Astrocyte of the cerebellum (primary cell): Measurements from ENCODE around the gene ADAMTS18.

Experiments used
- DNase-seq: peaks from one replicate; pipeline ENCODE4 v3.0.0-alpha.2; 2011; ENCODE audit warnings: low read depth
- H3K4me3 ChIP-seq: 2 replicates; pipeline ENCODE4 v1.5.1; 2011; ENCODE audit warnings: mild to moderate bottlenecking, low read depth, low read length, moderate library complexity
- in situ Hi-C: cut with HindIII; loops from 2 replicates; pipeline ENCODE4 v1.10.0; 2017; ENCODE audit warnings: low sequenced_read_pairs
- TF ChIP-seq, protein P1 (sequence below): IDR thresholded peaks from 2 replicates; pipeline ENCODE4 v1.5.1; 2012; ENCODE audit warnings: low read length, low read depth, moderate library complexity, mild to moderate bottlenecking; ENCODE audit errors: missing control alignments

Gene ADAMTS18

DNA sequence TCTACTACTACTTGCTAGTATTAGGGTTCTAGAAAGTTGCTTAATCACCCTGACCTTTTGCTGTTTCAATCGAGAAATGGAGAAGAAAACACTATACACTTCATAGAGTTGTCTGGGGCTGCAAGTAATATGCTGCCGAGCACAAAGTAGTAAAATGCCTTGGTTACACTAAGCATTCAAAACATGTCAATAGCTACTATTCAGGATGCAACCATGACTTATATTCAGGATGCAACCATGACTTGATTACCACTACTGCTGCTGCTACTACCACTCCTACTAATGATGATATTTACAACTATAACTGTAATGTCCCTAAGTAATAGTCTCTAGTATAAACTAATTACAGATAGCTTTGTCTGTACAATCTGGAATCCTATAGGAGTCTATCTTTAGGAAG is 35.3 kb downstream of the ADAMTS18 start:
- TF ChIP-seq, protein P1, sequence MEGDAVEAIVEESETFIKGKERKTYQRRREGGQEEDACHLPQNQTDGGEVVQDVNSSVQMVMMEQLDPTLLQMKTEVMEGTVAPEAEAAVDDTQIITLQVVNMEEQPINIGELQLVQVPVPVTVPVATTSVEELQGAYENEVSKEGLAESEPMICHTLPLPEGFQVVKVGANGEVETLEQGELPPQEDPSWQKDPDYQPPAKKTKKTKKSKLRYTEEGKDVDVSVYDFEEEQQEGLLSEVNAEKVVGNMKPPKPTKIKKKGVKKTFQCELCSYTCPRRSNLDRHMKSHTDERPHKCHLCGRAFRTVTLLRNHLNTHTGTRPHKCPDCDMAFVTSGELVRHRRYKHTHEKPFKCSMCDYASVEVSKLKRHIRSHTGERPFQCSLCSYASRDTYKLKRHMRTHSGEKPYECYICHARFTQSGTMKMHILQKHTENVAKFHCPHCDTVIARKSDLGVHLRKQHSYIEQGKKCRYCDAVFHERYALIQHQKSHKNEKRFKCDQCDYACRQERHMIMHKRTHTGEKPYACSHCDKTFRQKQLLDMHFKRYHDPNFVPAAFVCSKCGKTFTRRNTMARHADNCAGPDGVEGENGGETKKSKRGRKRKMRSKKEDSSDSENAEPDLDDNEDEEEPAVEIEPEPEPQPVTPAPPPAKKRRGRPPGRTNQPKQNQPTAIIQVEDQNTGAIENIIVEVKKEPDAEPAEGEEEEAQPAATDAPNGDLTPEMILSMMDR: no peak
- in situ Hi-C loops: no loop called here
- no peak overlapping the region for H3K4me3 ChIP-seq
- no peak for DNase-seq

DNA sequence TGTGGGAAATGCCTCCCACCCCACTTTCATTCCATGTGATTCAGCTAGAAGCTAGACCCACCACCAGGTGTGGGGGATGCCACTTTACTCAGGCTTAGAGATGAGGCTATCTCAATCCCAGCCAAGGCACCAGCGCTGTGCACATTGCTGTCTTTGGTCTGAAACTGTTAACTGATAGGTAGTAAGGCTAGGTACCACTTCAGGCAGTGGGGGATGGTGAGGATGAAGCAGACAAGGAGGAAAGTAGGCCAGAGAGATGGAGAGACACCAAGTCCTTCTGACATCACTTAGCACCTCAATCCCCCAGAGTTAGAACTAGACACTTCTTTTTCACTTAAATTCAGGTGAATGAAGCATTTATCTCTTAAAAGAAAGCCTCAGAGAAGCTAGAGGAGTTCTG is 35.8 kb downstream of the ADAMTS18 start:
- in situ Hi-C loops: no loop called here

DNA sequence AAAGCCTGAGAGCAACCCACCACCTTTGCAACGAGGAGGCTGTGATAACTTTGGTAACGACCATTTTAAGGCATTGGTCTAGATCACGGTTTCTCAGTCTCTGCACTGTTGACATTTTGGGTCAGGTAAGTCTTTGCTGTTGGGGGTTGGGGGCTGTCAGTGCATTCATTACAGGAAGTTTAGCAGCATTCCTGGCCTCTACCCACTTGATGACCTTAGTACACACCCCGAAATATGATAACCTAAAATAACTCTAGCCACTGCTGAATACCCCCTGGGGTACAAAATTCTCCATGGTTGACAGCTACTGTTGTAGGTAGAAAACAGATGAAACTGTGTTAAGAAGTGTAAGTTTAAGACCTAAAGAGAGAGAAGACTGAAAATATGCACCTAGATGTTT is 36.3 kb downstream of the ADAMTS18 start:
- DNase-seq: no peak
- in situ Hi-C loops: no loop called here
- no peak overlapping the region for H3K4me3 ChIP-seq
- TF ChIP-seq, protein P1: no peak

More for the DNA sequence above, 35.8 kb downstream of the ADAMTS18 start:
- H3K4me3 ChIP-seq: no peak overlapping the region
- TF ChIP-seq, protein P1: no peak
- DNase-seq: no peak

DNA sequence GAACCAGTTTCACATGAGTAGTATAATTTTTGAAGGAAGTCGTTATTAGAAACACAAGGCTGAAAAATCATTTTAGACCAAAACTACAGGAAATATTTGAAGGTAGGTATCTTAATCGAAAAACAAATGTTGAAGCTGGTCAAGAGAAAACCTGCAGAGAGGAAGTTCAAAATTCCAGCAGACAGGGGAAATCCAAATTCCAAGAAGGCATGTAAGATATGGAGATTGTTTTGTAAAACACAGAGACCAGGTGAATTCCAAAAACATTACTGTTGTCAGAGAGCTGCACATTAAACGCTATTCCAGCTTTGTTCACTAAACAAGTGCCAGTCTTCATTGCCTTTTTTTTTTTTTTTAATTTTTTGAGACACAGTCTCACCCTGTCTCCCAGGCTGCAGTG is 38.4 kb downstream of the ADAMTS18 start:
- no peak overlapping the region for H3K4me3 ChIP-seq
- in situ Hi-C loops: no loop called here
- no peak for DNase-seq
- TF ChIP-seq, protein P1: no peak

DNA sequence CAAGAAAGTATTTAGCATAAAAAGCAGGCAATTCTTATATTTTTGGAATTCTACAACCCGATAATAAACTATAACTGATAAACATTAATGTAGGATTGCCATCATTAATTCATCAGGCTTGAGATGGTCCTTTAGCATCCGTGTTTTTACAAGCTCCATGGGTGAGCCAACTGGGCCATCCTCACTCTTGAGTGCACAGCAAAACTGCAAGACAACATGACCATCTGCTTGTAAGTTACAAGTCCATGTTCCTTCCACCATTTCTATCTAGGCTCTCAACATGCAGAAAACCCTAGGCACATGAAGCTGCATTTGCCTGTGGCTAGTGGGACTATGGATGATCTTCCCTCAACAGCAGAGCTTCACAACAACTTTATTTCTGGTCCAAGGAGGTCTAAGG is 40.1 kb downstream of the ADAMTS18 start:
- in situ Hi-C loops: no loop called here
- TF ChIP-seq, protein P1: no peak

DNA sequence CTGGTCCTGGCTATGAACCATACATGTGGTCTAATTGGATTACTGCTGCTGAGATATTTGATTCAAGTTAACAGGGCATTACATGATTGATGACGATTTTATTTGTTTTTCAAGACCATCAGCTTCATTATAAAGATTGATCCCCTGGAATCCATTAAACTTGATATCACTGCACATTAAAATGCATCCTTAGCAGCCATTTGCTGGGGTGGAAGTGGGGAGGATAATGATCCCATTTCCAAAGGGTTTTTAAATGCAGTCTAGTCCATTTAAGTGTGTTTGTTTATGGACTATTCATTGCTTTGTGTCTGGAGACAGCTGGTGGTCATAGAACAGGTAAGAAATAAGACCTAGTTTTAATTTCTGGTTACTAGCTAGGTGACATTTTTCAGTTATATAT is 40.9 kb downstream of the ADAMTS18 start:
- in situ Hi-C loops: no loop called here
- no peak for DNase-seq
- H3K4me3 ChIP-seq: no peak overlapping the region
- TF ChIP-seq, protein P1: no peak

More for the DNA sequence above, 40.1 kb downstream of the ADAMTS18 start:
- no peak for DNase-seq
- H3K4me3 ChIP-seq: no peak overlapping the region

DNA sequence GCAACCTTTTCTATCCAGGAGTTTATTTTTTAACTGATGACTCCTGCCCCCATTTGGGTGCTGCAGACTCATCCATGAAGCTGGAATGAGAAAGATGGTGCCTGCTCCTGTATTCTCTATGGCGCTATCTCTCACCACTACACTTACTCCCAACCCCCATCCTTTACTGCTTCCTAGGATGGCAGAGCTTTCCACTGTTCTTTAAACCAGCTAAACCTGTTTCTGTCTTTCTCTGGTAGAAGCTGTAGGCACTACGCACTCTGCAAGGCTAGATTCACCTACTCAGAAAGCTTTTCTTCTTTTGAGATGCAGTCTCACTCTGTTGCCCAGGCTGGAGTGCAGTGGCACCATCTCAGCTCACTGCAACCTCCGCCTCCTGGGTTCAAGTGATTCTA is 47.0 kb downstream of the ADAMTS18 start:
- TF ChIP-seq, protein P1: no peak
- in situ Hi-C loops: no loop called here
- no peak for DNase-seq
- H3K4me3 ChIP-seq: no peak overlapping the region
